Measurements from ENCODE around the gene PEPD. TPM values are rescaled to one million over a fixed set of nuclear protein-coding genes. Genes with fewer than 3 reads are reported as not detected.

Gene PEPD
- total RNA-seq, 1 experiment from 2014 or later = 74.5 TPM

GRCh38 chr19:33440241-33440640 lies 81.3 kb downstream of the PEPD start:
- no peak for DNase-seq (ENCODE audit: low read depth)

DNA sequence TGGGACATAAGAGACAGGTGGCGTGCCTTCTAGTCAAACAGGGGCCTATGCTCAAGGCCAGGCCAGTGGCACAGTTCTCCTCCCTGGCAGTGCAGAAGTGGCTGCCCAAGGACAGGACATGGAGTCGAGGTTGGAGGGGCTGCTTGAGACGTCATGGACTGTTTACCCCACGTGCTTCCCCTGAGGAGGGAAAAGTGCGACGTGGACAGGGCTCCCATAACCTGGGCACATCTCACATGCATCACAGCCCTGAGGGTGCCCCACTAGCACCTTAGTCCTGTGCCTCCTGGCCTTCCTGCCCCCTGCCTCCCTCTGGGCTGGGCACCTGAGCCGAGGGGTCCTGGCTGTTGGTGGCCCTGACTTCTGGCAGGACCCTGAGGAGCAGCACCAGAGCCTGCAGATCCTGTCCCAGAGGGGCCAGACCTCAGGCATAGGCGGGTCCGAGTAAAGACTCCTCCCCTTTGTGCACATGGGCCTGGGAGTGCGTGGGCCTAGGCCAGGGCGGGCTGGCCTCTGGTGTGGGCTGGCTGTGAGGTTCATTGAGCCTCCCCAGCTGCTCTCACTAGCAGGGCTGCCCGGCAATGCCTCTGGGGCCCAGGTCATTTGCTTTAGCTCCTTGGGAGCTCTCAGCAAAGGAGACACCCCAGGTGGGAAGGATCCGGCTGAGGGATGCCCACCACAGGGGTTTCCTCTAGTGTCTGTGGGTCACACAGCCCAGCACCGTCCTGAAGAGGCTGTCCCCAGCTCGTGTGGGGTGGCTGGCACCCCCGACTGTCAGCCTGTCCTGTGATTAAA lies 82.4 kb downstream of the PEPD start:
- DNase-seq (ENCODE audit: low read depth) = no peak

GRCh38 chr19:33437821-33438671 lies 83.5 kb downstream of the PEPD start:
- peak; percentile 12 for DNase-seq (ENCODE audit: low read depth)

DNA sequence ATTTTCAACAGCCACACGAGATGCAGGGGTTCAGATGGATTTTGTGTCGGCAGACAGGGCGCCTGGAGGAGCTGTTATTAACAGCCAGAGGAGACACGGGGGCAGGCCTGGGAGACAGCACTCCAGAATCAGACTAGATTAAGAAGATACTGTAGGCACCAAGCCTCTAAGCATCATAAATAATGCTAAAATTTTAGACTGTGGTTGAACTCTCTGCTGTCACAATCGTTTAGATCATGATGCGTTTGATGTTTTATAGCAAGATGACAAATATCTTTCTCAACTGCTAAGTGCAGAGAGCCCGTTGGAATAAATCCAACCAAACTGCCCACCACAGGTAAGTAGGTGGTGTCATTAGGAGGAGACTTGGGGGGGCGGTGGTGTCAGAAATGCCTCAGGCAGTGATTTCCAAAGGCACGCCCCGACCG lies 84.2 kb downstream of the PEPD start:
- no peak for DNase-seq (ENCODE audit: low read depth)

- no peak for DNase-seq (ENCODE audit: low read depth)
Observed at GRCh38 chr19:33436360-33437345, 84.9 kb downstream of the PEPD start.

DNA sequence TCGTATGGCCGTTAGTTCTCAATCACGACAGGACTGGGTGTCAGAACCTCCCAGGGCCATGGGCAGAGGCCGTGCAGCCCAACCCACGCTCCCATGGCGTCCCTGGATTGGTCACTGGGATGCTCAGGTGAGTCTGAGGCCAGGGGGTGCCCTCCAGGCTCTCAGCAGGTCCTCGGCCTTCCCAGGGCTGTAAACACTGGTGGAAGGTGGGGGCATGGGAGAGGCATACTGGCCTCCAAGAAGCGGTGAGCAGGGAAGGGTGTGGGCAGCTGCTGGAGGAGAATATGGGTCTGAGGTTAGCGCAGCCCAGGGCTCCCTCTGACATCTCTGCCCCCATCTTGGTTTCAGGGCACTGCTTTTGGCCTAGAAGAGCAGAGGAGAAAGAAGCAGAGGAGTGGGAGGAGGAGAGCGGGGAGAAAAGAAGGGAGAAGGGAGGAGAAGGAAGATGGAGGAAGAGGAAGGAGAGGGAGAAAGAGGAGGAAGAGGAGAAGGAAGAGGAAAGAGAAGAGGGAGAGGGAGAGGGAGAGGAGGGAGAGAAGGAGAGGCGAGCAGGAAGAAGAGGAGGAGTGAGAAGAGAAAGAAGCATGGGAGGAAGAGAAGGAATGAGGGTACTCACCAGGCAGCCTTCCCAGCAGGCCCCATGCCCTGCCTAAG lies 85.8 kb downstream of the PEPD start:
- no peak for DNase-seq (ENCODE audit: low read depth)

DNA sequence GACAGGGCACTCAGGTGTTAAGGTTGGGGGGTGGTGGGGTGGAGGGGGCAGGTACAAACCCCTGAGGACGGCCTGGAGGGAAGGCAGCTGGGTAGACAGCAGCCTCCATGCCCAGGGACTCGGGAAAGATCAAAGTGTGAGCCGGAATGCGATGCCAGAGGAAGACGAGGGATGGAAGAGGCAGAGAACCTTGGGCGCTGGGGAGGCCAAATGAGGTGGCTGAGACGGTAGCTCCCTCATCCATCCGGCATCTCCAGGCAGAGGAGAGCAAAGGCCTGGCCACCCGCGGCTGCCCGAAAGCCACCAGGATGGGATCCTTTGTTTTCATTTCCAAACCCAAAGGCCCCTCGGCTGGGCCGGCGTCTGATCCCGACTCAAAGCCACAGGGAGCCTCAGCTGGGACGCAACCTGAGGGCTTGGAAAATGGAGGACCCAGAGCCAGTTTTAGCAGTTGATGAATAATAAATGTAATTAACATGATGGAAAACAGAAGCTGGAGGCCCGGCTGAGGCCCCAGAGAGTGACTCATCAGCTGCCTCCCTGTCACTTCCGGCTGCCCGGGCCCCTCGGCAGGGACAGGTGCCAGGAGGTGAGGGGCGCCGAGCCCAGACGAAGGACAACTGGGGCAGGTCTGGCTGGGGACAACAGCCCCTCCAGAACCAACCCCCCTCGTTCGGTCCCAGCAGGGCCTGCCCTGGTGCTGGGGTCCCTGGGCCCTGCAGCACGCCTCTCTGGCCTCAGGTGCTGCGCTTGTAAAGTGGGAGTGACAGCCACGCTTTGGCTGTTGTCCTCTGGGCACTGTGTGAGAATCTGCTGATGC lies 86.5 kb downstream of the PEPD start:
- no peak for DNase-seq (ENCODE audit: low read depth)

GRCh38 chr19:33434069-33434885 lies 87.3 kb downstream of the PEPD start:
- no peak for DNase-seq (ENCODE audit: low read depth)

DNA sequence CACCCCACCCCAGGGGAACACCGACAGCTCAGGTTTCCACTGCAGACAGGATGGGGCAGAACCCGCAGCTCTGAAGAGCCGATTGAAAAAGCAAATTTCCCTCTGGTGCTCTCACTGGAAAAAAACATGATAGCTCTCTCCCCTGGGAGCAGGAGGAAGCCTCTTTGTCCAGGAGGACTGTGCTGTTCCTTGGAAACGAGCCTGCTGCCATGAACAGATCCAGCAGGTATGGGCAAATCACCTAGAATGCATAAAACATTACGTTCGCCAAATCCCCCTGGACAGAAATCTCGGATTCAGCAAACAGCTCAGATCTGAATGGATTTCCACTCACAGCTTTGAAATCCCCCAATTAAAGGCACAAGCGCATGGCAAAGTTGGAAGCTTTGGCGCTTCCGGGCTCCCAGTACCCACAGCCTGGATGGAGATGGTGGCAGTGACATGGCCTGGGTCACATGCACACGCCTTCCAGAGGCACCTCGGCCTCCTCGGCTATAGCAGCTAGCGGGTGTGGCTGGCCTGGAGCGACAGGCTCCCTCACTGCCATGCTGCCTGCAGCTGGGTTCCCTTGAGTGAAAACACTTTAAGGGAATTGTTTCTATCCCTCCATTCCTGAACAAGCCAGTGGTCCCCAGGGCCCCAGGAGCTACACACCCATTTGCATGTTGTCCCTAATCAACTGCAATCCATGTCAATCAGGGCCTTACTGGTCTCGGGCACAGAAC lies 89.0 kb downstream of the PEPD start:
- no peak for DNase-seq (ENCODE audit: low read depth)

- DNase-seq (ENCODE audit: low read depth) = no peak
Observed at GRCh38 chr19:33432015-33432414, 89.6 kb downstream of the PEPD start.

GRCh38 chr19:33430674-33431277 lies 90.8 kb downstream of the PEPD start:
- peak; percentile 51 for DNase-seq (ENCODE audit: low read depth)

DNA sequence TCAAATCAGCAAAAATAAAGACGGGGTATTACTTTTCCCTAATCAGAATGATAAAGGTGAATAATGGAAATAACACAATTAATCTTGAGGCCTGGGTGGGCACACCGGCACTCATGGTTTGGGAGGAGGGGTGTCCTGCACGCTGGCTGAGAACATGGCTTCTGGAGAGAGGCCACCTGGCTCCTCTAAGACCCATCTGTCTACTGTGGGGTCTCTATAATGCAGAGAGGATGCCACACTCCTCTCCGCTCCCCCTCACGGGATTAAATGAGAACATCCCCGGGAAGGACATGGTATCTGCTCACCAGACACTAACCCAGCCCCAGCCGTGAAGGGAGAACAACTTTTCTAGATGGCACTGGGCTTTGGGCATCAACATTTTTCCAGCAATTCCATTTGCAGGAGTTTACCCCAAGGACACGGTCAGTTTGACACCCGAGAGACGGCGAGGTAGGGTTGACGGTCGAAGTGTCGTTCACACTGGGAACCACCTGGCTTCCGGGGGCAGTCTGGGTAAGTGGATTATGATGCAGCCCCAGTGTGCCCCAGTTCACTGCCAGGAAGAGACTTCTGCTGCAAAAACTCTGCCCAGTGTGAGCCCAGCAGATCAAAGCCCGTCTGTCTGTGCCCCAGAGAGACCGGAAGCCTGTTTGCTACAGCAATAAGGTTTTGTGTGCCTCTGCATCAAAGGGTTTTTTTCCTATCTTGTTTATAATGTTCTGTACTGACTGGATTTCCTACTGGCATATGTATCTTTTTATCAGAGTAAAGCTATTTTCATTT lies 91.5 kb downstream of the PEPD start:
- DNase-seq (ENCODE audit: low read depth) = no peak

- no peak for DNase-seq (ENCODE audit: low read depth)
Observed at GRCh38 chr19:33428627-33429125, 92.9 kb downstream of the PEPD start.

DNA sequence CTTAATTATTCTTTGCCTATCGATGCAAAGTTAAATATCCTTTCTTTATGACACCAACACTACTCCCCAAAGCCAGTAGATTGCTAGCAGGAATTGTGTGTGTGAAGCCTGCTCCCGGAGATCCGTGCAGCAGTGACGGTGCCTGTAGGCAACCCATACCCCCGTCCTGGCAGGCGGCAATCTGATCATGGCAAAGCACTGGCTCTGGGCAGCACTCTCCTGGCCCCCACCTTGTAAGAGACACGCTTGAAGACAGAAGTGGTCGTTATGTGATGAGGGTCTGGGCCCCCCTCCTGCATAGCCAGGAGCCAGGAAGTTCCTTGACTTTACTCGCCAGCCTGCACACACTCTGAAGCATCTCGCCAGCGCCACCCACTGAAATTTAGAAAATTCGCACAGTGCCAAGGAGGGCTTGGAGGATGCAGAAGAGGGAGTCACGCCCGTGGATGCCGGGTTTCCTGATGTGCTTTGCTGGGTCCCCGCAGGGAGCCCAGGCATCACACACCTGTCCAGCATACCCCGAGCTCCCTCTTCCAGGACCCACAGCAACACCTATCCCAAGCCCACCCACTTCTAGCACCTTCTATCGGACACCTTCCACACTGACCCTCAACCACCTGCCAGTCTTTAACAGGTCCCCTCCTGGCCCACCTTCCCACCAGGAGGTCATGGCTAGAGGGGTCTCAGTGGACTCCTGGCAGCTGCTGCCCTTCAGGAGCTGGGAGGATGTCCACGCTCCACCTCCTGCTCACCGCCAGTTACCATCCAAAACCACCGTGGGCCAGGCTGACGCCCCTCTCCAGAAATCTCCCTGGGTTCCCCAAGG lies 93.6 kb downstream of the PEPD start:
- no peak for DNase-seq (ENCODE audit: low read depth)

DNA sequence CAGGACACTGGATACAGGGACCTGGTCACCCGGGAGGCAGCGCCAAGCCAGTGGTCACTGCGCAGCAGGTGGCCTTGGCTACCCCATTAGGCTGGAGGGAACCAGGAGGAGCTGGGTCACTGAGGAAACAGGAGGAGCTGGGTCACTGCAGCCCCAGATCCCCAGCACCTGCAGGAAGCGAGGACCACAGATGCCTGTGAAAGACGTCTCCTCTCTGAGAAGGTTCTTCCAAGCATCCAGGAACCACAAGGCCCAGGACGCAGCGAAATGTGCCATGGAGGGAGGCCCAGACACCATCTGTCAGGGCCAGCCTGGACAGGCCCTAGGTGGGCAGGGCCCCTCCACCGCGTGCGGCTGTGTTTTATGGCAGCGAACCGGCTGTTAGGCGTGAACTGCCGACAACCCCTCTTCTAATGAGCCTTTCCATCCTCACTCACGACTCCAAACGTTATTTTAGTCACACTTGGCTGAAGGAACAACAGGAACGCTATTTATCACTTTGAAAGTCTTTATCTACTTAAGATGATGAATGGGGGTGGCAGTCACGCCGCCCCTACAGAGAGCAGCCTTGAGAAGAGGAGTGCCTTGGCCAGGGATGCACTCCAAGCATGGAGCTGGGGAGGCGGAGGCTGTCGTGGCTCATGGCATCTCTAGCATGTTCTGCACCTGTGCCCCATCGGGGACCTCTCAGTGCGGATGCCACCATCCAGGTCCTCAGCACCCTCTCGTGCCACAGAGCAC lies 94.8 kb downstream of the PEPD start:
- no peak for DNase-seq (ENCODE audit: low read depth)
